Liver (tissue), 3 donors: ENCODE data around the gene INSYN1.
"Not testable (repeated sequence)": the region's sequence is repeated elsewhere in the genome, so short reads cannot be mapped to it uniquely, and the experiment has no call there.

ENCODE experiments used
- CTCF ChIP-seq: fragments of 150-350 bp; IDR thresholded peaks from 2 replicates; pipeline ENCODE4 v1.5.1; 2017; ENCODE audit warnings: improper control_type of control experiment, low read depth, low read length; ENCODE audit not compliant: missing input control
- RAD21 ChIP-seq, 2 donors: IDR thresholded peaks; 2 replicates each; pipeline ENCODE4 v1.6.1; 2016; ENCODE audit warnings: antibody characterized with exemption in 2 of 2, mild to moderate bottlenecking in 2 of 2
- REST ChIP-seq: IDR thresholded peaks from 2 replicates; pipeline ENCODE4 v1.6.1; 2016; ENCODE audit warnings: antibody characterized with exemption, mild to moderate bottlenecking
- TF ChIP-seq, protein P1 (sequence below): IDR thresholded peaks from 2 replicates; pipeline ENCODE4 v1.6.1; 2016; ENCODE audit warnings: antibody characterized with exemption
- donor health status: healthy.
- donor health status: healthy.

- TF ChIP-seq CTCF; REST; RAD21 (IDR thresholded peaks at IDR 0.05): not testable (repeated sequence)
- TF ChIP-seq, protein P1, sequence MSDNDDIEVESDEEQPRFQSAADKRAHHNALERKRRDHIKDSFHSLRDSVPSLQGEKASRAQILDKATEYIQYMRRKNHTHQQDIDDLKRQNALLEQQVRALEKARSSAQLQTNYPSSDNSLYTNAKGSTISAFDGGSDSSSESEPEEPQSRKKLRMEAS, result not testable (repeated sequence)
Measured at GRCh38 chr15:73785256-73786014, 32.3 kb upstream of the INSYN1 start.
